ENCODE results near the gene SOHLH1.

- no peak for TF ChIP-seq CTCF (conservative IDR thresholded peaks at IDR 0.05; ENCODE audit: low read depth, low read length)
- no peak for TF ChIP-seq EZH2 (IDR thresholded peaks at IDR 0.05; ENCODE audit: borderline replicate concordance, low read depth, low read length, poor library complexity, severe bottlenecking)
Measured at GRCh38 chr9:135677641-135678168, 21.6 kb downstream of the SOHLH1 start.

Measured in A673 (cell line).